ENCODE results near the gene GP9.

GP9 gene

DNA sequence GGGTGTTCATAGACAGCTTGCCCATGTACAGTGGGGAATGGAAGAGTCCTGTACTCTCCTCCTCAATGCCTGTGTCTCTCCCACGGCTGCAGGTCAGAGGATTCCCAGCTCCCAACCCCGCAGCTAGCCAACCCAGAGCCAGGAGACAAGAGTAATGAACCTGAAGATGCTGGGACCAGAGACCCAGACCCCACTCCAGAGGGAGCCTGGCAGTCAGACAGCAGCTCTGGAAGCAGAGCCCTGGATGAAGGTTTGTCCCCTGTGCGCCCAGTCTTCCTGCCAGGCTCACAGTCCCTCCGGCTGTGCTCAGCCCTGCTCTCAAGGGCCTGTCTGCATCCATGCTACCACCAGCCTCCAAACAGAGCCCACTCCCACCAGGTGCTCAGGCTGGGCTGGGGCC is 30.0 kb upstream of the GP9 start:
- Histone ChIP-seq H3K27ac (ENCODE audit: low read depth, low read length, poor library complexity, severe bottlenecking) (no peak overlapping the region), H3K9ac (ENCODE audit: low read length) (no peak overlapping the region), H3K27me3 (ENCODE audit: insufficient read depth, low read length) (no peaks in the 10 kb centered on the region), H3K9me3 (ENCODE audit: low read length) (no peaks in the 10 kb centered on the region), H3K4me3 (ENCODE audit: low read depth, low read length, poor library complexity, severe bottlenecking) (no peak overlapping the region), H3K4me1 (ENCODE audit: insufficient read depth, low read length, severe bottlenecking) (peaks cover 15% of the 10 kb centered on the region), H2AFZ (ENCODE audit: low read length) (no peak overlapping the region), H3F3A (ENCODE audit: insufficient read depth, low read length) (no peaks in the 10 kb centered on the region), H3K4me2 (ENCODE audit: low read length) (no peak overlapping the region), H3K9me2 (ENCODE audit: low read depth, low read length) (no peaks in the 10 kb centered on the region), H4K20me1 (ENCODE audit: insufficient read depth, low read length) (no peaks in the 10 kb centered on the region), H3K36me3 (ENCODE audit: insufficient read depth, low read length) (no peaks in the 10 kb centered on the region; the same call in 1 of the 2 replicates), H3K79me2 (ENCODE audit: insufficient read depth, low read length) (no peaks in the 10 kb centered on the region)
- TF ChIP-seq EZH2 (IDR thresholded peaks at IDR 0.05; ENCODE audit: borderline replicate concordance, low read length) = no peak
- TF ChIP-seq, protein P1, sequence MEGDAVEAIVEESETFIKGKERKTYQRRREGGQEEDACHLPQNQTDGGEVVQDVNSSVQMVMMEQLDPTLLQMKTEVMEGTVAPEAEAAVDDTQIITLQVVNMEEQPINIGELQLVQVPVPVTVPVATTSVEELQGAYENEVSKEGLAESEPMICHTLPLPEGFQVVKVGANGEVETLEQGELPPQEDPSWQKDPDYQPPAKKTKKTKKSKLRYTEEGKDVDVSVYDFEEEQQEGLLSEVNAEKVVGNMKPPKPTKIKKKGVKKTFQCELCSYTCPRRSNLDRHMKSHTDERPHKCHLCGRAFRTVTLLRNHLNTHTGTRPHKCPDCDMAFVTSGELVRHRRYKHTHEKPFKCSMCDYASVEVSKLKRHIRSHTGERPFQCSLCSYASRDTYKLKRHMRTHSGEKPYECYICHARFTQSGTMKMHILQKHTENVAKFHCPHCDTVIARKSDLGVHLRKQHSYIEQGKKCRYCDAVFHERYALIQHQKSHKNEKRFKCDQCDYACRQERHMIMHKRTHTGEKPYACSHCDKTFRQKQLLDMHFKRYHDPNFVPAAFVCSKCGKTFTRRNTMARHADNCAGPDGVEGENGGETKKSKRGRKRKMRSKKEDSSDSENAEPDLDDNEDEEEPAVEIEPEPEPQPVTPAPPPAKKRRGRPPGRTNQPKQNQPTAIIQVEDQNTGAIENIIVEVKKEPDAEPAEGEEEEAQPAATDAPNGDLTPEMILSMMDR (IDR thresholded peaks at IDR 0.05; ENCODE audit: low read length) = no peak

DNA sequence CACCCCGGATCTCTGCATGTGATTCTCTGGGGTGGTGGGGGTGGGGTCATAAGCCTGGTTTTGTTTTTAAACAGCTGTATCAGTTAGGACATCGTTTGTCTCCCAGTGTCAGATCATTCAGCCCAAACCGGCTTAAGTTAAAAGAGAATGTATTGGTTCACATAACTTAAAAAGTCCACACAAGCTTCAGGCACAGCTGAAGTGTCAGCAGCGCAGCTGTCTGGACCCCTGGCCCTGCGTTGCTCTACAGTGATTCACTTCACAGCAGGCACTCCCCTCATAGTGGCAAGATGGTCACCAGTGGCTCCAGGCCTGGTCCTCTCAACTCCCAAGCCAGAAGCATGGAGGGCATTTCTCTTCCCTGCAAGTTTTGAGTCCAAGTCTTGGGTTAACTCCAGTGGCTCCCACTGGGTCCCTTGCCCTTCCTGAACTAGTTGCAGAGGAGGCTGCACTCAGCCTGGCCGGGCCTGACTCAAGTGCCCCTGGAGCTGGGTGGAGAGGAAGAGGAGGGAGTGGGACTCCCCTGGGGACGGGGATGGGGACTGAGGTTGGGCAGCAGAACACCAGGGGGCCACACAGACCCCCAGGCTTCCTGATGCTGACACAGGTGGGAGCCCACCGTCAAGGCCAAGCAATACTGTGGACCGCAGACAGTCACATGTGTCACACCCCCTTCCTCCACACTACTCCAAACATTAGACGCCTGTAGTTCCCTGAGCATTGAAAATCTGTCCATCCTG is 28.9 kb upstream of the GP9 start:
- no peak overlapping the region for H3K27ac ChIP-seq (ENCODE audit: low read depth, low read length, poor library complexity, severe bottlenecking)
- H3K9me3 ChIP-seq (ENCODE audit: low read length) = no peaks in the 10 kb centered on the region
- H2AFZ ChIP-seq (ENCODE audit: low read length) = no peak overlapping the region
- H3K79me2 ChIP-seq (ENCODE audit: insufficient read depth, low read length) = no peaks in the 10 kb centered on the region
- TF ChIP-seq, protein P1 (IDR thresholded peaks at IDR 0.05; ENCODE audit: low read length) = no peak
- TF ChIP-seq EZH2 (IDR thresholded peaks at IDR 0.05; ENCODE audit: borderline replicate concordance, low read length) = no peak
- H3K27me3 ChIP-seq (ENCODE audit: insufficient read depth, low read length) = no peaks in the 10 kb centered on the region
- H3K9me2 ChIP-seq (ENCODE audit: low read depth, low read length) = no peaks in the 10 kb centered on the region
- H3K4me2 ChIP-seq (ENCODE audit: low read length) = no peak overlapping the region
- no peaks in the 10 kb centered on the region for H3F3A ChIP-seq (ENCODE audit: insufficient read depth, low read length)
- no peak overlapping the region for H3K4me3 ChIP-seq (ENCODE audit: low read depth, low read length, poor library complexity, severe bottlenecking)
- H4K20me1 ChIP-seq (ENCODE audit: insufficient read depth, low read length) = no peaks in the 10 kb centered on the region
- peaks cover 9% of the 10 kb centered on the region for H3K4me1 ChIP-seq (ENCODE audit: insufficient read depth, low read length, severe bottlenecking)
- no peaks in the 10 kb centered on the region; the same call in 1 of the 2 replicates for H3K36me3 ChIP-seq (ENCODE audit: insufficient read depth, low read length)
- no peak overlapping the region for H3K9ac ChIP-seq (ENCODE audit: low read length)

DNA sequence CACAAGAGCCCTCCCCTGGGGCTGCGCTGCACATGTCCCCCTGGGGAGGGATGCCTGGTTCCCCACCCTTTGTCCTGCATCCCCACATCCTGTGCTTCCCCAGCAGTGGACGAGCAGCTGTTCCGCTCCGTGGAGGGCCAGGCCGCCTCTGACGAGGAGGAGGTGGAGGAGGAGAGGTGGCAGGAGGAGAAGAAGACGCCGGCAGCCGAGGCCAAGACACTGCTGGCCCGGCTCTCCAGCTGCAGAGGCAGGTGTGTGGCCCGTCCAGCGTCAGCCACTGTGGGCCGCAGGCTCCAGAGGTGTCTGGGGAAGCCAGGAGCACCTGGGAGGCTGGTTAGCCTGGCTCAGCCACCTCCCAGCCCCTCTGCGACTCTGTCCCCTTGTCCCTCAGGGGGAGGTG is 27.9 kb upstream of the GP9 start:
- Histone ChIP-seq H3K27ac (ENCODE audit: low read depth, low read length, poor library complexity, severe bottlenecking) (no peak overlapping the region), H3K4me2 (ENCODE audit: low read length) (no peak overlapping the region), H3F3A (ENCODE audit: insufficient read depth, low read length) (no peaks in the 10 kb centered on the region), H3K9me2 (ENCODE audit: low read depth, low read length) (no peaks in the 10 kb centered on the region), H3K36me3 (ENCODE audit: insufficient read depth, low read length) (no peaks in the 10 kb centered on the region; the same call in 1 of the 2 replicates), H3K4me3 (ENCODE audit: low read depth, low read length, poor library complexity, severe bottlenecking) (no peak overlapping the region), H3K27me3 (ENCODE audit: insufficient read depth, low read length) (no peaks in the 10 kb centered on the region), H3K9ac (ENCODE audit: low read length) (no peak overlapping the region), H2AFZ (ENCODE audit: low read length) (no peak overlapping the region), H3K79me2 (ENCODE audit: insufficient read depth, low read length) (no peaks in the 10 kb centered on the region), H4K20me1 (ENCODE audit: insufficient read depth, low read length) (no peaks in the 10 kb centered on the region), H3K9me3 (ENCODE audit: low read length) (no peaks in the 10 kb centered on the region), H3K4me1 (ENCODE audit: insufficient read depth, low read length, severe bottlenecking) (peaks cover under 1% of the 10 kb centered on the region)
- no peak for TF ChIP-seq EZH2 (IDR thresholded peaks at IDR 0.05; ENCODE audit: borderline replicate concordance, low read length)
- TF ChIP-seq, protein P1 (IDR thresholded peaks at IDR 0.05; ENCODE audit: low read length) = no peak

Data from OCI-LY1 (cell line).